Trophoblast cell (in vitro differentiated cells and primary cell): Measurements from ENCODE around the gene BDH1.

Experiments used
- DNase-seq, 2 donors: peaks; one replicate each; pipeline ENCODE4 v3.0.0-alpha.2; 2016
- H2AFZ ChIP-seq: 2 replicates; pipeline ENCODE4 v1.6.1; 2013; ENCODE audit warnings: low read length, moderate library complexity, mild to moderate bottlenecking; ENCODE audit not compliant: insufficient read depth, poor library complexity
- H2AK5ac ChIP-seq: 2 replicates; pipeline ENCODE4 v1.6.1; 2013; ENCODE audit warnings: mild to moderate bottlenecking, low read length
- H2BK120ac ChIP-seq: 2 replicates; pipeline ENCODE4 v1.6.1; 2013; ENCODE audit warnings: low read length, mild to moderate bottlenecking, moderate library complexity; ENCODE audit not compliant: insufficient read depth, poor library complexity
- H2BK12ac ChIP-seq: 2 replicates; pipeline ENCODE4 v1.6.1; 2013; ENCODE audit warnings: mild to moderate bottlenecking, low read length, moderate library complexity
- H2BK5ac ChIP-seq: 2 replicates; pipeline ENCODE4 v1.6.1; 2013; ENCODE audit warnings: low read length, low read depth, moderate library complexity, mild to moderate bottlenecking; ENCODE audit not compliant: poor library complexity
- H3K14ac ChIP-seq: 2 replicates; pipeline ENCODE4 v1.6.1; 2013; ENCODE audit warnings: mild to moderate bottlenecking, low read length
- H3K18ac ChIP-seq: 2 replicates; pipeline ENCODE4 v1.6.1; 2013; ENCODE audit warnings: mild to moderate bottlenecking, low read length
- H3K23ac ChIP-seq: 2 replicates; pipeline ENCODE4 v1.6.1; 2013; ENCODE audit warnings: low read length
- H3K27ac ChIP-seq: 2 replicates; pipeline ENCODE4 v1.5.1; 2013; ENCODE audit warnings: low read depth, mild to moderate bottlenecking, inconsistent platforms, low read length, moderate library complexity
- H3K27me3 ChIP-seq: 2 replicates; pipeline ENCODE4 v1.6.1; 2013; ENCODE audit warnings: inconsistent platforms, mild to moderate bottlenecking, low read length, moderate library complexity; ENCODE audit not compliant: insufficient read depth
- H3K36me3 ChIP-seq, 2 experiments: 1 replicate in 1 of 2; 2 replicates in 1 of 2; pipeline ENCODE4 v1.6.1; 2013; ENCODE audit warnings: low read length in 2 of 2, mild to moderate bottlenecking in 2 of 2, moderate library complexity in 1 of 2; ENCODE audit not compliant: insufficient read depth in 2 of 2, control insufficient read depth in 1 of 2
- H3K4ac ChIP-seq: 2 replicates; pipeline ENCODE4 v1.6.1; 2013; ENCODE audit warnings: low read depth, mild to moderate bottlenecking, low read length, moderate library complexity
- H3K4me1 ChIP-seq, 2 experiments: 1 replicate in 1 of 2; 2 replicates in 1 of 2; pipeline ENCODE4 v1.6.1; 2013; ENCODE audit warnings: low read length in 2 of 2, mild to moderate bottlenecking in 2 of 2, moderate library complexity in 1 of 2; ENCODE audit not compliant: insufficient read depth in 2 of 2, control insufficient read depth in 1 of 2
- H3K4me2 ChIP-seq: 2 replicates; pipeline ENCODE4 v1.6.1; 2013; ENCODE audit warnings: inconsistent platforms, mild to moderate bottlenecking, low read length, moderate library complexity
- H3K4me3 ChIP-seq: 2 replicates; pipeline ENCODE4 v1.5.1; 2013; ENCODE audit warnings: mild to moderate bottlenecking, low read depth, low read length, inconsistent platforms
- H3K79me1 ChIP-seq: one replicate; pipeline ENCODE4 v1.6.1; 2013; ENCODE audit warnings: low read length
- H3K79me2 ChIP-seq: 2 replicates; pipeline ENCODE4 v1.6.1; 2013; ENCODE audit warnings: low read length, mild to moderate bottlenecking; ENCODE audit not compliant: control insufficient read depth, insufficient read depth, poor library complexity
- H3K9ac ChIP-seq: 2 replicates; pipeline ENCODE4 v1.6.1; 2013; ENCODE audit warnings: mild to moderate bottlenecking, low read length
- H3K9me3 ChIP-seq: 2 replicates; pipeline ENCODE4 v1.6.1; 2013; ENCODE audit warnings: low read depth, mild to moderate bottlenecking, control low read depth, inconsistent platforms, low read length; ENCODE audit not compliant: insufficient read depth
- H4K12ac ChIP-seq: 2 replicates; pipeline ENCODE4 v1.6.1; 2013; ENCODE audit warnings: low read depth, mild to moderate bottlenecking, low read length, moderate library complexity
- H4K8ac ChIP-seq: 2 replicates; pipeline ENCODE4 v1.6.1; 2013; ENCODE audit warnings: low read depth, mild to moderate bottlenecking, low read length, moderate library complexity
- H4K91ac ChIP-seq: one replicate; pipeline ENCODE4 v1.6.1; 2013; ENCODE audit warnings: low read depth, mild to moderate bottlenecking, low read length, moderate library complexity
- WGBS: extraction: QIAGEN DNeasy Blood & Tissue Kit; methylation state at CpG from one replicate; pipeline ENCODE4 v1.1.7; 2013; ENCODE audit warnings: missing lambda C conversion rate; ENCODE audit not compliant: insufficient read length, insufficient coverage; ENCODE audit errors: extremely low coverage; 5-methylcytosine and 5-hydroxymethylcytosine counted together

Gene BDH1

GRCh38 chr3:197522183-197522715 lies 33.5 kb downstream of the BDH1 start:
- Histone ChIP-seq H3K27me3 (no peaks in the 10 kb centered on the region), H2AFZ (no peak overlapping the region), H3K79me2 (no peaks in the 10 kb centered on the region), H3K14ac (peak overlapping the region; percentile 19), H2AK5ac (peak overlapping the region; percentile 55), H3K4ac (no peak overlapping the region), H3K79me1 (no peaks in the 10 kb centered on the region), H3K9me3 (peaks cover 1% of the 10 kb centered on the region), H3K27ac (no peak overlapping the region), H3K18ac (no peak overlapping the region), H2BK12ac (no peak overlapping the region), H4K8ac (no peak overlapping the region), H3K23ac (no peak overlapping the region), H4K12ac (no peak overlapping the region), H3K36me3 (no peaks in the 10 kb centered on the region), H3K9ac (no peak overlapping the region), H2BK120ac (no peak overlapping the region), H2BK5ac (no peak overlapping the region), H3K4me1 (peaks cover 5 to 6% of the 10 kb centered on the region in 2 experiments), H4K91ac (no peak overlapping the region), H3K4me2 (no peak overlapping the region), H3K4me3 (no peak overlapping the region)
- DNase-seq = no peak
- WGBS = no CpG with 5 or more reads among the region's 13 CpGs

- H3K27ac ChIP-seq = no peak overlapping the region
- peak overlapping the region; percentile 55 for H2AK5ac ChIP-seq
Observed at GRCh38 chr3:197521277-197522182, 34.2 kb downstream of the BDH1 start.

GRCh38 chr3:197520311-197521276 lies 35.2 kb downstream of the BDH1 start:
- no peak overlapping the region for H2BK5ac ChIP-seq
- H4K12ac ChIP-seq = no peak overlapping the region
- WGBS = no CpG with 5 or more reads among the region's 31 CpGs
- peak overlapping the region; percentile 8 for H2BK12ac ChIP-seq
- peak overlapping the region; percentile 4 for H4K8ac ChIP-seq
- H3K9ac ChIP-seq = no peak overlapping the region
- no peak overlapping the region for H3K14ac ChIP-seq
- H3K4me3 ChIP-seq = no peak overlapping the region
- peak overlapping the region; percentile 17 for H2AFZ ChIP-seq
- H3K36me3 ChIP-seq = no peaks in the 10 kb centered on the region
- peaks cover 1% of the 10 kb centered on the region for H3K9me3 ChIP-seq
- peak; percentile 38 to 46 for DNase-seq
- no peak overlapping the region for H3K4ac ChIP-seq
- H2AK5ac ChIP-seq = no peak overlapping the region
- H3K27me3 ChIP-seq = no peaks in the 10 kb centered on the region
- H3K79me1 ChIP-seq = peaks cover 4% of the 10 kb centered on the region
- no peak overlapping the region for H2BK120ac ChIP-seq
- no peak overlapping the region for H3K18ac ChIP-seq
- H3K23ac ChIP-seq = no peak overlapping the region
- H4K91ac ChIP-seq = no peak overlapping the region
- no peaks in the 10 kb centered on the region for H3K79me2 ChIP-seq
- no peak overlapping the region for H3K27ac ChIP-seq
- no peak overlapping the region for H3K4me2 ChIP-seq
- peaks cover 13 to 15% of the 10 kb centered on the region in 2 experiments for H3K4me1 ChIP-seq

More at GRCh38 chr3:197521277-197522182, 34.2 kb downstream of the BDH1 start:
- no peaks in the 10 kb centered on the region for H3K79me2 ChIP-seq
- DNase-seq = no peak
- peak overlapping the region; percentile 19 for H3K14ac ChIP-seq
- peaks cover 9 to 11% of the 10 kb centered on the region in 2 experiments for H3K4me1 ChIP-seq
- no peak overlapping the region for H3K18ac ChIP-seq
- no peak overlapping the region for H2BK120ac ChIP-seq
- no peak overlapping the region for H2AFZ ChIP-seq
- WGBS = no CpG with 5 or more reads among the region's 18 CpGs
- H3K36me3 ChIP-seq = no peaks in the 10 kb centered on the region
- no peak overlapping the region for H4K12ac ChIP-seq
- H3K27me3 ChIP-seq = no peaks in the 10 kb centered on the region
- no peak overlapping the region for H3K9ac ChIP-seq
- peaks cover 1% of the 10 kb centered on the region for H3K9me3 ChIP-seq
- H3K79me1 ChIP-seq = peaks cover 4% of the 10 kb centered on the region
- H3K4me3 ChIP-seq = no peak overlapping the region
- H2BK12ac ChIP-seq = no peak overlapping the region
- H2BK5ac ChIP-seq = no peak overlapping the region
- no peak overlapping the region for H3K4ac ChIP-seq
- H4K91ac ChIP-seq = no peak overlapping the region
- no peak overlapping the region for H4K8ac ChIP-seq
- no peak overlapping the region for H3K4me2 ChIP-seq
- no peak overlapping the region for H3K23ac ChIP-seq

GRCh38 chr3:197519801-197520211 lies 36.0 kb downstream of the BDH1 start:
- no peak for DNase-seq
- Histone ChIP-seq H4K12ac (no peak overlapping the region), H3K27me3 (no peaks in the 10 kb centered on the region), H3K9ac (no peak overlapping the region), H4K8ac (no peak overlapping the region), H3K36me3 (no peaks in the 10 kb centered on the region), H4K91ac (no peak overlapping the region), H3K79me2 (no peaks in the 10 kb centered on the region), H2BK120ac (no peak overlapping the region), H2AK5ac (no peak overlapping the region), H3K14ac (no peak overlapping the region), H2AFZ (no peak overlapping the region), H2BK12ac (no peak overlapping the region), H3K79me1 (peaks cover 4% of the 10 kb centered on the region), H3K23ac (no peak overlapping the region), H2BK5ac (no peak overlapping the region), H3K18ac (no peak overlapping the region), H3K4me3 (no peak overlapping the region), H3K4me2 (no peak overlapping the region), H3K9me3 (peaks cover 1% of the 10 kb centered on the region), H3K4ac (no peak overlapping the region), H3K27ac (no peak overlapping the region), H3K4me1 (peaks cover 13 to 15% of the 10 kb centered on the region in 2 experiments)
- WGBS = no CpG with 5 or more reads among the region's 18 CpGs
